Astrocyte (in vitro differentiated cells and primary cell): Measurements from ENCODE around the gene ASH1L. TPM values are rescaled to one million over a fixed set of nuclear protein-coding genes. Genes with fewer than 3 reads are reported as not detected.
A peak's percentile ranks its signal among the peaks of the same experiment; 100 is the strongest.

Source experiments
- DNase-seq: peaks from one replicate; pipeline ENCODE4 v3.0.0-alpha.2; 2010; ENCODE audit warnings: low read depth
- FAIRE-seq: peaks from 2 replicates; lab custom pipeline; 2011; peaks lifted over from hg19 to GRCh38; lab: Jason Lieb, UNC
- H2AFZ ChIP-seq: 2 replicates; pipeline ENCODE4 v1.6.0; 2012; ENCODE audit warnings: low read depth, low read length, inconsistent platforms
- H3K27ac ChIP-seq: 2 replicates; pipeline ENCODE4 v1.5.1; 2011; ENCODE audit warnings: low read depth, low read length, inconsistent platforms
- H3K27me3 ChIP-seq: 2 replicates; pipeline ENCODE4 v1.6.0; 2011; ENCODE audit warnings: low read length, inconsistent platforms; ENCODE audit not compliant: insufficient read depth
- H3K36me3 ChIP-seq: 2 replicates; pipeline ENCODE4 v1.5.1; 2011; ENCODE audit warnings: low read length, inconsistent platforms; ENCODE audit not compliant: insufficient read depth
- H3K4me1 ChIP-seq: 2 replicates; pipeline ENCODE4 v1.5.1; 2011; ENCODE audit warnings: low read length, inconsistent platforms; ENCODE audit not compliant: insufficient read depth
- H3K4me2 ChIP-seq: 2 replicates; pipeline ENCODE4 v1.6.0; 2012; ENCODE audit warnings: low read length, inconsistent platforms
- H3K4me3 ChIP-seq: 2 replicates; pipeline ENCODE4 v1.5.1; 2011; ENCODE audit warnings: low read depth, mild to moderate bottlenecking, low read length, inconsistent platforms; ENCODE audit not compliant: insufficient read depth
- H3K79me2 ChIP-seq: 2 replicates; pipeline ENCODE4 v1.6.0; 2012; ENCODE audit warnings: mild to moderate bottlenecking, low read length, inconsistent platforms; ENCODE audit not compliant: insufficient read depth
- H3K9ac ChIP-seq: 2 replicates; pipeline ENCODE4 v1.6.0; 2012; ENCODE audit warnings: mild to moderate bottlenecking, low read length, inconsistent platforms
- H3K9me3 ChIP-seq: 2 replicates; pipeline ENCODE4 v1.5.1; 2012; ENCODE audit warnings: low read depth, mild to moderate bottlenecking, low read length, inconsistent platforms; ENCODE audit not compliant: insufficient read depth
- H4K20me1 ChIP-seq: 2 replicates; pipeline ENCODE4 v1.6.0; 2012; ENCODE audit warnings: low read length, inconsistent platforms; ENCODE audit not compliant: insufficient read depth
- H3K27ac Mint-ChIP-seq: one replicate; pipeline ENCODE4 v1.8.0; 2021; ENCODE audit warnings: mild to moderate bottlenecking, mixed read lengths; ENCODE audit not compliant: unreplicated experiment
- H3K27me3 Mint-ChIP-seq: one replicate; pipeline ENCODE4 v1.8.0; 2021; ENCODE audit warnings: low read depth, mixed read lengths; ENCODE audit not compliant: unreplicated experiment
- H3K36me3 Mint-ChIP-seq: one replicate; pipeline ENCODE4 v1.8.0; 2021; ENCODE audit warnings: low read depth, mixed read lengths; ENCODE audit not compliant: unreplicated experiment
- H3K4me1 Mint-ChIP-seq: one replicate; pipeline ENCODE4 v1.8.0; 2021; ENCODE audit warnings: low read depth, mixed read lengths; ENCODE audit not compliant: unreplicated experiment
- H3K4me3 Mint-ChIP-seq: one replicate; pipeline ENCODE4 v1.8.0; 2021; ENCODE audit warnings: mild to moderate bottlenecking, moderate library complexity, mixed read lengths; ENCODE audit not compliant: unreplicated experiment
- H3K9me3 Mint-ChIP-seq: one replicate; pipeline ENCODE4 v1.8.0; 2021; ENCODE audit warnings: mild to moderate bottlenecking, mixed read lengths; ENCODE audit not compliant: unreplicated experiment
- CTCF ChIP-seq: IDR thresholded peaks from 2 replicates; pipeline ENCODE4 v1.5.1; 2011; ENCODE audit warnings: low read depth, mild to moderate bottlenecking, inconsistent platforms, low read length, moderate library complexity; ENCODE audit not compliant: insufficient read depth
- EZH2 ChIP-seq: IDR thresholded peaks from 2 replicates; pipeline ENCODE4 v1.6.1; 2012; ENCODE audit warnings: mild to moderate bottlenecking, low read length, inconsistent platforms; ENCODE audit not compliant: insufficient read depth
- total RNA-seq: library from RNA; stranded (reverse); gene quantifications from 2 replicates; pipeline ENCODE4 v1.2.1, GENCODE V29; 2021

The ASH1L gene
- total RNA-seq, 1 donor from 2014 or later: 31.1 TPM

- no peaks in the 10 kb centered on the region for H3K9me3 ChIP-seq
- peaks cover 25% of the 10 kb centered on the region for H3K36me3 ChIP-seq
- no peak overlapping the region for H3K4me2 ChIP-seq
- DNase-seq (no peak), FAIRE-seq (no peak)
- peaks cover 25% of the 10 kb centered on the region for H3K79me2 ChIP-seq
- H3K27ac ChIP-seq: no peak overlapping the region
- Mint-ChIP-seq H3K27ac (no peak overlapping the region), H3K4me3 (no peak overlapping the region), H3K4me1 (peaks cover 7% of the 10 kb centered on the region), H3K36me3 (peaks cover 7% of the 10 kb centered on the region), H3K27me3 (no peaks in the 10 kb centered on the region), H3K9me3 (no peaks in the 10 kb centered on the region)
- H4K20me1 ChIP-seq: peaks cover 34% of the 10 kb centered on the region
- H3K27me3 ChIP-seq: no peaks in the 10 kb centered on the region
- no peak overlapping the region for H3K9ac ChIP-seq
- H3K4me1 ChIP-seq: peaks cover 17% of the 10 kb centered on the region
- TF ChIP-seq CTCF: no peak
- no peak for TF ChIP-seq EZH2
- no peak overlapping the region for H2AFZ ChIP-seq
- no peak overlapping the region for H3K4me3 ChIP-seq
These were observed 245.7 kb downstream of the ASH1L start for GRCh38 chr1:155316922-155317321.

GRCh38 chr1:155313261-155313660 is 249.3 kb downstream of the ASH1L start:
- Histone ChIP-seq H3K79me2 (peaks cover 44% of the 10 kb centered on the region), H2AFZ (no peak overlapping the region), H3K4me3 (no peak overlapping the region), H3K27ac (no peak overlapping the region), H3K4me2 (no peak overlapping the region), H3K27me3 (no peaks in the 10 kb centered on the region), H3K9me3 (no peaks in the 10 kb centered on the region), H3K4me1 (peaks cover 8% of the 10 kb centered on the region), H4K20me1 (peaks cover 28% of the 10 kb centered on the region), H3K36me3 (peaks cover 19% of the 10 kb centered on the region), H3K9ac (no peak overlapping the region)
- Mint-ChIP-seq H3K4me1 (peaks cover 8% of the 10 kb centered on the region), H3K36me3 (peaks cover 4% of the 10 kb centered on the region), H3K27ac (no peak overlapping the region), H3K9me3 (peaks cover 1% of the 10 kb centered on the region), H3K27me3 (no peaks in the 10 kb centered on the region), H3K4me3 (peak overlapping the region; percentile 23)
- no peak for DNase-seq
- TF ChIP-seq EZH2 (no peak), CTCF (no peak)
- FAIRE-seq: no peak

- H2AFZ ChIP-seq: peak overlapping the region; percentile 72
- H3K27me3 Mint-ChIP-seq: no peaks in the 10 kb centered on the region
These were observed 253.1 kb downstream of the ASH1L start for GRCh38 chr1:155309423-155310021.

More at GRCh38 chr1:155309423-155310021, 253.1 kb downstream of the ASH1L start:
- peaks cover 15% of the 10 kb centered on the region for H3K4me1 Mint-ChIP-seq
- no peaks in the 10 kb centered on the region for H3K36me3 Mint-ChIP-seq
- peaks cover 2% of the 10 kb centered on the region for H3K9me3 Mint-ChIP-seq
- H3K27ac ChIP-seq: peak overlapping the region; percentile 81
- H3K9me3 ChIP-seq: no peaks in the 10 kb centered on the region
- FAIRE-seq (no peak), DNase-seq (no peak)
- H3K79me2 ChIP-seq: peaks cover 44% of the 10 kb centered on the region
- no peaks in the 10 kb centered on the region for H3K27me3 ChIP-seq
- H3K36me3 ChIP-seq: peaks cover 7% of the 10 kb centered on the region
- H3K4me1 ChIP-seq: peaks cover 8% of the 10 kb centered on the region
- H3K4me3 ChIP-seq: peak overlapping the region; percentile 94
- H3K27ac Mint-ChIP-seq: peak overlapping the region; percentile 98
- no peak for TF ChIP-seq CTCF
- TF ChIP-seq EZH2: no peak
- peaks cover 20% of the 10 kb centered on the region for H4K20me1 ChIP-seq
- H3K4me2 ChIP-seq: peak overlapping the region; percentile 93
- peak overlapping the region; percentile 98 for H3K4me3 Mint-ChIP-seq
- peak overlapping the region; percentile 97 for H3K9ac ChIP-seq
